ENCODE data around the gene ABCE1. TPM values are rescaled to one million over a fixed set of nuclear protein-coding genes. Genes with fewer than 3 reads are reported as not detected.

The ABCE1 gene
- total RNA-seq, 1 donor = 90.5 TPM

GRCh38 chr4:145081756-145082155 lies 16.4 kb upstream of the ABCE1 start:
- H3K4me3 ChIP-seq (ENCODE audit: insufficient read depth, low read length) = no peak overlapping the region
- H3K27ac ChIP-seq (ENCODE audit: low read depth, low read length) = no peak overlapping the region
- no peaks in the 10 kb centered on the region for H3K36me3 ChIP-seq (ENCODE audit: insufficient read depth, low read length)
- peaks cover 35% of the 10 kb centered on the region for H3K79me2 ChIP-seq (ENCODE audit: insufficient read depth, low read length)
- TF ChIP-seq CTCF (IDR thresholded peaks at IDR 0.05; ENCODE audit: extremely low read depth, low read depth, low read length) = no peak
- H4K20me1 ChIP-seq (ENCODE audit: insufficient read depth, low read length) = no peaks in the 10 kb centered on the region
- peaks cover 2% of the 10 kb centered on the region for H3K4me1 ChIP-seq (ENCODE audit: insufficient read depth, low read length)
- no peak overlapping the region for H2AFZ ChIP-seq (ENCODE audit: low read length)
- no peak for DNase-seq (ENCODE audit: insufficient read length, low spot score, missing footprints)
- H3K27me3 ChIP-seq (ENCODE audit: insufficient read depth, low read length) = no peaks in the 10 kb centered on the region
- no peak overlapping the region for H3K4me2 ChIP-seq (ENCODE audit: insufficient read depth, low read length)
- H3K9me3 ChIP-seq (ENCODE audit: low read depth, low read length) = no peaks in the 10 kb centered on the region

- no peak for DNase-seq (ENCODE audit: insufficient read length, low spot score, missing footprints)
- Histone ChIP-seq H3K4me1 (ENCODE audit: insufficient read depth, low read length) (peaks cover 2% of the 10 kb centered on the region), H2AFZ (ENCODE audit: low read length) (no peak overlapping the region), H3K4me3 (ENCODE audit: insufficient read depth, low read length) (no peak overlapping the region), H3K27me3 (ENCODE audit: insufficient read depth, low read length) (no peaks in the 10 kb centered on the region), H3K36me3 (ENCODE audit: insufficient read depth, low read length) (no peaks in the 10 kb centered on the region), H3K79me2 (ENCODE audit: insufficient read depth, low read length) (peaks cover 38% of the 10 kb centered on the region), H3K9me3 (ENCODE audit: low read depth, low read length) (no peaks in the 10 kb centered on the region), H3K27ac (ENCODE audit: low read depth, low read length) (no peak overlapping the region), H4K20me1 (ENCODE audit: insufficient read depth, low read length) (no peaks in the 10 kb centered on the region), H3K4me2 (ENCODE audit: insufficient read depth, low read length) (no peak overlapping the region)
- TF ChIP-seq CTCF (IDR thresholded peaks at IDR 0.05; ENCODE audit: extremely low read depth, low read depth, low read length) = no peak
Measured at GRCh38 chr4:145083891-145084605, 14.1 kb upstream of the ABCE1 start.

- no peak for DNase-seq (ENCODE audit: insufficient read length, low spot score, missing footprints)
- peaks cover 5% of the 10 kb centered on the region for H3K9me3 ChIP-seq (ENCODE audit: low read depth, low read length)
Measured at GRCh38 chr4:145090380-145090779, 7.7 kb upstream of the ABCE1 start.

More at GRCh38 chr4:145090380-145090779, 7.7 kb upstream of the ABCE1 start:
- no peak for TF ChIP-seq CTCF (IDR thresholded peaks at IDR 0.05; ENCODE audit: extremely low read depth, low read depth, low read length)
- Histone ChIP-seq H3K4me3 (ENCODE audit: insufficient read depth, low read length) (no peak overlapping the region), H3K27ac (ENCODE audit: low read depth, low read length) (no peak overlapping the region), H3K4me2 (ENCODE audit: insufficient read depth, low read length) (no peak overlapping the region), H4K20me1 (ENCODE audit: insufficient read depth, low read length) (no peaks in the 10 kb centered on the region), H3K79me2 (ENCODE audit: insufficient read depth, low read length) (peaks cover 70% of the 10 kb centered on the region), H3K27me3 (ENCODE audit: insufficient read depth, low read length) (no peaks in the 10 kb centered on the region), H3K4me1 (ENCODE audit: insufficient read depth, low read length) (peaks cover 4% of the 10 kb centered on the region), H2AFZ (ENCODE audit: low read length) (no peak overlapping the region), H3K36me3 (ENCODE audit: insufficient read depth, low read length) (peaks cover 36% of the 10 kb centered on the region)
